GM12878 (cell line): Measurements from ENCODE around the gene ARHGAP5. TPM values are rescaled to one million over a fixed set of nuclear protein-coding genes. Genes with fewer than 3 reads are reported as not detected.

Experiments used
- ATAC-seq: fragments of 200-7000 bp; cut with Tn5 transposase; 3 replicates; pipeline ENCODE4 v1.9.1; 2020; ENCODE audit warnings: mild to moderate bottlenecking, moderate library complexity
- BruUV-seq: library from RNA; stranded (reverse); fragments of 400-500 nt; replicated peaks from 2 replicates; lab custom pipeline; 2021; lab: Mats Ljungman, UMichigan
- CTCF ChIA-PET: fragments of 300-600 bp; sonication (Branson Sonifier 250); formaldehyde crosslinking; extraction: SDS; loops from one replicate; lab custom pipeline; 2021; ENCODE audit warnings: inconsistent platforms; lab: Yijun Ruan, JAX
- POLR2A ChIA-PET: fragments of 350-600 bp; formaldehyde crosslinking; extraction: SDS; loops from one replicate; lab custom pipeline; 2021; ENCODE audit warnings: inconsistent platforms; lab: Charles Lee
- RAD21 ChIA-PET: fragments of 300-600 bp; sonication (Branson Sonifier 250); formaldehyde crosslinking; loops from one replicate; lab custom pipeline; 2023; ENCODE audit warnings: antibody characterized with exemption; ENCODE audit not compliant: unreplicated experiment; lab: Charles Lee
- SMC1A ChIA-PET: fragments of 300-600 bp; sonication (Branson Sonifier 250); formaldehyde crosslinking; loops from one replicate; lab custom pipeline; 2023; ENCODE audit not compliant: unreplicated experiment, uncharacterized antibody; lab: Charles Lee
- DNase-seq: peaks from one replicate; pipeline ENCODE4 v3.0.0-alpha.2; 2011; ENCODE audit warnings: low read depth, low spot score
- FAIRE-seq: peaks from 3 replicates; lab custom pipeline; 2011; peaks lifted over from hg19 to GRCh38; lab: Jason Lieb, UNC
- H2AFZ ChIP-seq: 2 replicates; pipeline ENCODE4 v1.6.0; 2011; ENCODE audit warnings: low read depth, low read length, control low read depth; ENCODE audit not compliant: control insufficient read depth
- H3K27ac ChIP-seq: 2 replicates; pipeline ENCODE4 v1.5.1; 2011; ENCODE audit warnings: control low read depth; ENCODE audit not compliant: control insufficient read depth, insufficient read depth
- H3K27me3 ChIP-seq, 2 experiments: replicated peaks in 1 of 2; 2 replicates each; pipeline versions ENCODE4 v1.6.0 to v1.6.1; 2011; ENCODE audit warnings: low read length in 1 of 2; ENCODE audit not compliant: control insufficient read depth in 2 of 2, insufficient read depth in 2 of 2
- H3K36me3 ChIP-seq, 2 experiments: 2 replicates each; pipeline ENCODE4 v1.5.1; 2011; ENCODE audit warnings: low read length in 1 of 2; ENCODE audit not compliant: control insufficient read depth in 2 of 2, insufficient read depth in 2 of 2
- H3K4me1 ChIP-seq: 2 replicates; pipeline ENCODE4 v1.6.1; 2011; ENCODE audit warnings: mild to moderate bottlenecking, low read length, moderate library complexity, mixed read lengths; ENCODE audit not compliant: control insufficient read depth, insufficient read depth
- H3K4me2 ChIP-seq: 2 replicates; pipeline ENCODE4 v1.6.0; 2011; ENCODE audit warnings: control low read depth; ENCODE audit not compliant: control insufficient read depth, insufficient read depth
- H3K4me3 ChIP-seq: fragments of 200-600 bp; sonication (generic); 2 replicates; pipeline ENCODE4 v1.5.1; 2016
- H3K79me2 ChIP-seq: 2 replicates; pipeline ENCODE4 v1.6.0; 2011; ENCODE audit warnings: low read length; ENCODE audit not compliant: control insufficient read depth, insufficient read depth
- H3K9ac ChIP-seq: 2 replicates; pipeline ENCODE4 v1.8.0; 2011; ENCODE audit warnings: low read length, control low read depth, mixed read lengths; ENCODE audit not compliant: control insufficient read depth, insufficient read depth
- H3K9me3 ChIP-seq: replicated peaks from 3 replicates; pipeline ENCODE4 v1.5.1; 2011; ENCODE audit warnings: mild to moderate bottlenecking, low read length; ENCODE audit not compliant: control insufficient read depth, insufficient read depth
- H4K20me1 ChIP-seq: 2 replicates; pipeline ENCODE4 v1.6.0; 2011; ENCODE audit not compliant: control insufficient read depth, insufficient read depth
- BMI1 ChIP-seq: fragments of 450-650 bp; IDR thresholded peaks from 2 replicates; pipeline ENCODE4 v1.6.1; 2016; ENCODE audit warnings: mild to moderate bottlenecking, moderate library complexity, borderline replicate concordance
- CREB1 ChIP-seq: IDR thresholded peaks from 2 replicates; pipeline ENCODE4 v1.6.1; 2012; ENCODE audit warnings: low read depth, mild to moderate bottlenecking, inconsistent platforms
- IKZF1 ChIP-seq: fragments of 450-650 bp; conservative IDR thresholded peaks from 2 replicates; pipeline ENCODE4 v1.6.1; 2017; ENCODE audit warnings: antibody characterized with exemption, mild to moderate bottlenecking
- IKZF2 ChIP-seq, 2 experiments: fragments of 450-650 bp; IDR thresholded peaks; 2 replicates each; pipeline ENCODE4 v1.6.1; 2017; ENCODE audit warnings: mild to moderate bottlenecking in 2 of 2, moderate library complexity in 2 of 2
- JUNB ChIP-seq: IDR thresholded peaks from 2 replicates; pipeline ENCODE4 v1.6.1; 2016; ENCODE audit warnings: antibody characterized with exemption, mild to moderate bottlenecking
- LARP7 ChIP-seq: fragments of 450-650 bp; IDR thresholded peaks from 2 replicates; pipeline ENCODE4 v1.6.1; 2017; ENCODE audit warnings: mild to moderate bottlenecking
- MEF2A ChIP-seq: IDR thresholded peaks from 2 replicates; pipeline ENCODE4 v1.6.1; 2011; ENCODE audit warnings: low read depth, mild to moderate bottlenecking, low read length, moderate library complexity; ENCODE audit not compliant: insufficient read depth
- MEF2B ChIP-seq: fragments of 450-650 bp; IDR thresholded peaks from 2 replicates; pipeline ENCODE4 v1.6.1; 2018; ENCODE audit warnings: mild to moderate bottlenecking, moderate library complexity; ENCODE audit not compliant: partially characterized antibody, poor library complexity, severe bottlenecking
- MXI1 ChIP-seq: fragments of 150-350 bp; IDR thresholded peaks from 2 replicates; pipeline ENCODE4 v1.6.1; 2011; ENCODE audit warnings: low read depth, mild to moderate bottlenecking, inconsistent platforms, low read length, improper control_type of control experiment
- NR2C1 ChIP-seq: fragments of 450-650 bp; IDR thresholded peaks from 2 replicates; pipeline ENCODE4 v1.6.1; 2017; ENCODE audit warnings: antibody characterized with exemption, mild to moderate bottlenecking, moderate library complexity
- NRF1 ChIP-seq: conservative IDR thresholded peaks from 2 replicates; pipeline ENCODE4 v1.6.1; 2011; ENCODE audit warnings: mild to moderate bottlenecking, low read depth, low read length, improper control_type of control experiment
- PAX8 ChIP-seq: fragments of 450-650 bp; IDR thresholded peaks from 2 replicates; pipeline ENCODE4 v1.6.1; 2017; ENCODE audit warnings: mild to moderate bottlenecking, moderate library complexity
- PKNOX1 ChIP-seq: fragments of 450-650 bp; IDR thresholded peaks from 2 replicates; pipeline ENCODE4 v1.6.1; 2016; ENCODE audit warnings: mild to moderate bottlenecking
- PRDM15 ChIP-seq: fragments of 450-650 bp; formaldehyde crosslinking; IDR thresholded peaks from 2 replicates; pipeline ENCODE4 v1.4.0; 2020; ENCODE audit warnings: mild to moderate bottlenecking, moderate library complexity
- RUNX3 ChIP-seq: IDR thresholded peaks from 2 replicates; pipeline ENCODE4 v1.6.1; 2012; ENCODE audit warnings: low read length, inconsistent platforms
- SMC3 ChIP-seq: IDR thresholded peaks from 2 replicates; pipeline ENCODE4 v1.6.1; 2011; ENCODE audit warnings: low read length, improper control_type of control experiment, borderline replicate concordance
- ZNF217 ChIP-seq: fragments of 450-650 bp; IDR thresholded peaks from 2 replicates; pipeline ENCODE4 v1.6.1; 2017; ENCODE audit warnings: antibody characterized with exemption, mild to moderate bottlenecking
- WGBS: methylation state at CpG from one replicate; pipeline ENCODE4 v1.1.6; 2016; ENCODE audit warnings: low lambda C conversion rate; ENCODE audit not compliant: insufficient replicate concordance, insufficient coverage; ENCODE audit errors: missing lambda C conversion rate; 5-methylcytosine and 5-hydroxymethylcytosine counted together
- in situ Hi-C: fragments of 300-500 bp; cut with MboI; formaldehyde crosslinking; loops from 9 replicates; pipeline ENCODE4 v1.14.3; 2018; ENCODE audit warnings: mixed read lengths
- intact Hi-C: fragments of 100-400 bp; cut with micrococcal nuclease; formaldehyde crosslinking; loops from one replicate; pipeline ENCODE4 v1.14.2; 2022; ENCODE audit not compliant: unreplicated experiment
- polyA plus RNA-seq, 11 experiments: library from polyadenylated mRNA; depleted of rRNA in 4 of 11; unstranded in 6 of 11; stranded (reverse) in 5 of 11; fragments of >200 nt; fragmentation: Nextera tagmentation in 4 of 11; fragmentation: Illumina TruSeq in 1 of 11; extraction: Ambion mirVana in 4 of 11; extraction: Trizol in 1 of 11; gene quantifications; 1 replicate in 1 of 11; 2 replicates in 10 of 11; pipeline versions ENCODE4 v1.2.1 to v1.2.3, GENCODE V29; 2011 to 2016; ENCODE audit warnings: inconsistent platforms in 2 of 11, missing spikeins in 2 of 11, low read depth in 1 of 11
- total RNA-seq, 4 experiments: library from RNA; depleted of rRNA in 3 of 4; stranded (reverse); fragments of >200 nt in 3 of 4; fragmentation: Illumina TruSeq in 1 of 4; extraction: Trizol in 1 of 4; gene quantifications; 2 replicates each; pipeline versions ENCODE4 v1.2.1 to v1.2.3, GENCODE V29; 2013 to 2021
- TF ChIP-seq, protein P1 (sequence below), 3 experiments: IDR thresholded peaks in 2 of 3; conservative IDR thresholded peaks in 1 of 3; 2 replicates each; pipeline ENCODE4 v1.5.1; 2011; ENCODE audit warnings: low read depth in 3 of 3, low read length in 3 of 3, mild to moderate bottlenecking in 3 of 3, control low read depth in 2 of 3, moderate library complexity in 2 of 3, inconsistent platforms in 1 of 3, mixed read lengths in 1 of 3; ENCODE audit not compliant: control insufficient read depth in 2 of 3, insufficient read depth in 1 of 3; ENCODE audit errors: extremely low read depth in 1 of 3

ARHGAP5 gene
- total and polyA plus RNA-seq, 10 of the 15 experiments (the other 5 are each of a cell fraction or from before 2014, with no cell fraction given), result 0.91 to 19.6 (median 7.2) TPM

- whole genome bisulfite sequencing, result 12% methylated on average over 3 of the region's 3 CpGs
- peak; percentile 37 for DNase-seq
- no peaks in the 10 kb centered on the region for H3K9me3 ChIP-seq
- no TSS peak for BruUV-seq
- peak; percentile 75 for FAIRE-seq
- H3K4me3 ChIP-seq, result no peak overlapping the region
- no peak overlapping the region for H3K27ac ChIP-seq
- H3K4me2 ChIP-seq, result peak overlapping the region; percentile 66
- H4K20me1 ChIP-seq, result peaks cover 2% of the 10 kb centered on the region; the same call in 1 of the 2 replicates
- no peaks in the 10 kb centered on the region; a peak in 1 of 4 replicates for H3K36me3 ChIP-seq
- in situ Hi-C loops (no loop called here), intact Hi-C loops (loop anchor here (2.0 kb wide), 1 partner anchor 101 kb away; the partner anchor contains the start of genes RNU6-7 and RNU6-8)
- no peak overlapping the region for H3K9ac ChIP-seq
- H3K79me2 ChIP-seq, result no peaks in the 10 kb centered on the region
- CTCF ChIA-PET, result interaction anchor here (0.6 kb wide), 1 partner anchor 194 kb away, joined by 4 read pairs; no protein-coding TSS in a partner anchor
- H3K4me1 ChIP-seq, result peaks cover 20% of the 10 kb centered on the region
- RAD21 ChIA-PET, result interaction anchor here (1.5 to 1.6 kb wide), 2 partner anchors 21 to 98 kb away, joined by 4 read pairs; no protein-coding TSS in a partner anchor
- ATAC-seq, result peak; percentile 92
- no peak overlapping the region for H2AFZ ChIP-seq
- no peaks in the 10 kb centered on the region for H3K27me3 ChIP-seq
- POLR2A ChIA-PET, result interaction anchor here (0.9 kb wide), 1 partner anchor 21 kb away, joined by 4 read pairs; no protein-coding TSS in a partner anchor
- SMC1A ChIA-PET, result interaction anchor here (0.8 kb wide), 1 partner anchor 97 kb away, joined by 3 read pairs; no protein-coding TSS in a partner anchor
- TF ChIP-seq MEF2A (no peak), ZNF217 (peak; percentile 46; the same call in 1 of the 2 replicates), IKZF1 (peak; percentile 19; the same call in 1 of the 2 replicates), IKZF2 (IDR thresholded peaks at IDR 0.05) (peak in 1 of 2 experiments; percentile 51; a peak in 3 of 4 replicates), LARP7 (no peak), JUNB (peak; percentile 18; the same call in 1 of the 2 replicates), RUNX3 (peak; percentile 59), NRF1 (no peak), MEF2B (peak; percentile 30), CREB1 (no peak), PKNOX1 (peak; percentile 61), SMC3 (no peak), MXI1 (no peak), PRDM15 (CRISPR knock-in tag) (no peak), PAX8 (peak; percentile 91; the same call in 1 of the 2 replicates), BMI1 (no peak; the same call in 1 of the 2 replicates), NR2C1 (no peak)
- TF ChIP-seq, protein P1, sequence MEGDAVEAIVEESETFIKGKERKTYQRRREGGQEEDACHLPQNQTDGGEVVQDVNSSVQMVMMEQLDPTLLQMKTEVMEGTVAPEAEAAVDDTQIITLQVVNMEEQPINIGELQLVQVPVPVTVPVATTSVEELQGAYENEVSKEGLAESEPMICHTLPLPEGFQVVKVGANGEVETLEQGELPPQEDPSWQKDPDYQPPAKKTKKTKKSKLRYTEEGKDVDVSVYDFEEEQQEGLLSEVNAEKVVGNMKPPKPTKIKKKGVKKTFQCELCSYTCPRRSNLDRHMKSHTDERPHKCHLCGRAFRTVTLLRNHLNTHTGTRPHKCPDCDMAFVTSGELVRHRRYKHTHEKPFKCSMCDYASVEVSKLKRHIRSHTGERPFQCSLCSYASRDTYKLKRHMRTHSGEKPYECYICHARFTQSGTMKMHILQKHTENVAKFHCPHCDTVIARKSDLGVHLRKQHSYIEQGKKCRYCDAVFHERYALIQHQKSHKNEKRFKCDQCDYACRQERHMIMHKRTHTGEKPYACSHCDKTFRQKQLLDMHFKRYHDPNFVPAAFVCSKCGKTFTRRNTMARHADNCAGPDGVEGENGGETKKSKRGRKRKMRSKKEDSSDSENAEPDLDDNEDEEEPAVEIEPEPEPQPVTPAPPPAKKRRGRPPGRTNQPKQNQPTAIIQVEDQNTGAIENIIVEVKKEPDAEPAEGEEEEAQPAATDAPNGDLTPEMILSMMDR (IDR thresholded peaks at IDR 0.05 in 2 of 3, conservative IDR thresholded peaks at IDR 0.05 in 1 of 3; ENCODE audit: control insufficient read depth in 2 of 3, extremely low read depth in 1 of 3, insufficient read depth in 1 of 3, low read depth in 3 of 3, low read length in 3 of 3), result no peak
These were observed 25.2 kb downstream of the ARHGAP5 start for GRCh38 chr14:32102152-32102787.
